Immature natural killer cell (primary cell): ENCODE results near the gene SLC35A4. TPM values are rescaled to one million over a fixed set of nuclear protein-coding genes. Genes with fewer than 3 reads are reported as not detected.

Source experiments
- DNase-seq, 3 donors: peaks; one replicate each; pipeline ENCODE4 v3.0.0; 2022; ENCODE audit warnings: mixed read lengths in 1 of 3
- H3K27ac Mint-ChIP-seq, 6 donors: one replicate each; pipeline ENCODE4 v1.8.0; 2020; ENCODE audit warnings: mixed read lengths in 6 of 6, mild to moderate bottlenecking in 5 of 6, inconsistent platforms in 4 of 6, moderate library complexity in 3 of 6
- H3K27me3 Mint-ChIP-seq, 3 donors: one replicate each; pipeline ENCODE4 v1.8.0; 2020 to 2021; ENCODE audit warnings: low read depth in 3 of 3, mild to moderate bottlenecking in 3 of 3, mixed read lengths in 3 of 3, moderate library complexity in 3 of 3, inconsistent platforms in 1 of 3
- H3K36me3 Mint-ChIP-seq, 3 donors: one replicate each; pipeline ENCODE4 v1.8.0; 2020; ENCODE audit warnings: mixed read lengths in 3 of 3, inconsistent platforms in 2 of 3, mild to moderate bottlenecking in 2 of 3
- H3K4me1 Mint-ChIP-seq, 2 donors: one replicate each; pipeline ENCODE4 v1.8.0; 2020; ENCODE audit warnings: inconsistent platforms in 2 of 2, mild to moderate bottlenecking in 2 of 2, mixed read lengths in 2 of 2, moderate library complexity in 1 of 2
- H3K4me3 Mint-ChIP-seq, 5 donors: one replicate each; pipeline ENCODE4 v1.8.0; 2020; ENCODE audit warnings: mild to moderate bottlenecking in 5 of 5, mixed read lengths in 5 of 5, inconsistent platforms in 3 of 5, moderate library complexity in 3 of 5
- H3K9me3 Mint-ChIP-seq, 6 donors: one replicate each; pipeline ENCODE4 v1.8.0; 2020; ENCODE audit warnings: mild to moderate bottlenecking in 6 of 6, mixed read lengths in 6 of 6, inconsistent platforms in 4 of 6, moderate library complexity in 3 of 6
- polyA plus RNA-seq, 3 donors: library from polyadenylated mRNA; unstranded; fragments of 300-500 nt; fragmentation: Illumina TruSeq; gene quantifications; one replicate each; pipeline ENCODE4 v1.2.3, GENCODE V29; 2021

Gene SLC35A4
- polyA plus RNA-seq, 3 donors from 2014 or later, result 73.3 to 134 (median 131) TPM

- Mint-ChIP-seq H3K27me3 (peaks cover 7 to 23% (median 15%) of the 10 kb centered on the region in 3 donors), H3K36me3 (peaks cover 4 to 16% (median 10%) of the 10 kb centered on the region in 3 donors), H3K9me3 (no peaks in the 10 kb centered on the region), H3K27ac (peak overlapping the region; percentile 32 to 94 (median 60)), H3K4me1 (peaks cover 56% of the 10 kb centered on the region in 2 donors), H3K4me3 (no peak overlapping the region)
- no peak for DNase-seq
Measured at GRCh38 chr5:140550147-140551079, 14.2 kb upstream of the SLC35A4 start.

- H3K27ac Mint-ChIP-seq, result peak overlapping the region in 1 of 6 donors; percentile 57
- peaks cover 4 to 16% (median 10%) of the 10 kb centered on the region in 3 donors for H3K36me3 Mint-ChIP-seq
- peaks cover 67 to 70% of the 10 kb centered on the region in 2 donors for H3K4me1 Mint-ChIP-seq
- no peak for DNase-seq
- H3K27me3 Mint-ChIP-seq, result peaks cover 3 to 21% (median 11%) of the 10 kb centered on the region in 3 donors
- H3K9me3 Mint-ChIP-seq, result no peaks in the 10 kb centered on the region
- H3K4me3 Mint-ChIP-seq, result no peak overlapping the region
Measured at GRCh38 chr5:140551872-140552271, 12.8 kb upstream of the SLC35A4 start.

GRCh38 chr5:140553657-140554056, 11.0 kb upstream of the SLC35A4 start:
- DNase-seq, result no peak
- Mint-ChIP-seq H3K27me3 (peaks cover 9 to 21% (median 10%) of the 10 kb centered on the region in 3 donors), H3K9me3 (no peaks in the 10 kb centered on the region), H3K4me1 (peaks cover 64 to 65% of the 10 kb centered on the region in 2 donors), H3K27ac (peak overlapping the region; percentile 21 to 88 (median 60)), H3K4me3 (no peak overlapping the region), H3K36me3 (peaks cover 4 to 16% (median 10%) of the 10 kb centered on the region in 3 donors)

GRCh38 chr5:140554454-140554853, 10.2 kb upstream of the SLC35A4 start:
- no peak for DNase-seq
- Mint-ChIP-seq H3K4me1 (peaks cover 57 to 58% of the 10 kb centered on the region in 2 donors), H3K27ac (peak overlapping the region; percentile 3 to 88 (median 51)), H3K4me3 (peak overlapping the region in 1 of 5 donors; percentile 21), H3K27me3 (peaks cover 5 to 14% (median 9%) of the 10 kb centered on the region in 3 donors), H3K36me3 (peaks cover 4 to 16% (median 10%) of the 10 kb centered on the region in 3 donors), H3K9me3 (no peaks in the 10 kb centered on the region)

- no peak for DNase-seq
- Mint-ChIP-seq H3K36me3 (peaks cover 1 to 10% (median 4%) of the 10 kb centered on the region in 3 donors), H3K27ac (peak overlapping the region; percentile 88 to 99 (median 96)), H3K4me1 (peaks cover 50 to 52% of the 10 kb centered on the region in 2 donors), H3K9me3 (no peaks in the 10 kb centered on the region), H3K27me3 (peaks cover 6 to 12% (median 10%) of the 10 kb centered on the region in 3 donors), H3K4me3 (peak overlapping the region; percentile 83 to 94 (median 90))
Measured at GRCh38 chr5:140555747-140556312, 8.8 kb upstream of the SLC35A4 start.

GRCh38 chr5:140556438-140556837, 8.2 kb upstream of the SLC35A4 start:
- peaks cover 49 to 52% of the 10 kb centered on the region in 2 donors for H3K4me1 Mint-ChIP-seq
- peaks cover 6 to 12% (median 8%) of the 10 kb centered on the region in 3 donors for H3K27me3 Mint-ChIP-seq
- no peaks in the 10 kb centered on the region for H3K9me3 Mint-ChIP-seq
- peak; percentile 47 to 48 (median 47) for DNase-seq
- peak overlapping the region; percentile 88 to 99 (median 96) for H3K27ac Mint-ChIP-seq
- H3K36me3 Mint-ChIP-seq, result peaks cover 4 to 5% (median 4%) of the 10 kb centered on the region in 3 donors
- H3K4me3 Mint-ChIP-seq, result peak overlapping the region; percentile 83 to 94 (median 90)

- peaks cover 6 to 12% (median 8%) of the 10 kb centered on the region in 3 donors for H3K27me3 Mint-ChIP-seq
- DNase-seq, result peak; percentile 89 to 90 (median 89)
Measured at GRCh38 chr5:140557136-140557805, 7.4 kb upstream of the SLC35A4 start, which contains the start of gene SRA1. SRA1 (minus strand) TSS chr5:140557473; CDS start chr5:140557452, 21 bp downstream.

GRCh38 chr5:140557965-140558364, 6.7 kb upstream of the SLC35A4 start:
- H3K9me3 Mint-ChIP-seq, result no peaks in the 10 kb centered on the region
- H3K36me3 Mint-ChIP-seq, result peaks cover 4% of the 10 kb centered on the region in 3 donors
- H3K4me1 Mint-ChIP-seq, result peaks cover 49 to 55% of the 10 kb centered on the region in 2 donors
- peak overlapping the region; percentile 88 to 99 (median 96) for H3K27ac Mint-ChIP-seq
- no peak for DNase-seq
- H3K4me3 Mint-ChIP-seq, result peak overlapping the region; percentile 83 to 94 (median 90)
- H3K27me3 Mint-ChIP-seq, result peaks cover 6 to 14% (median 8%) of the 10 kb centered on the region in 3 donors

More at GRCh38 chr5:140557136-140557805, 7.4 kb upstream of the SLC35A4 start, which contains the start of gene SRA1:
- Mint-ChIP-seq H3K4me1 (peaks cover 49 to 52% of the 10 kb centered on the region in 2 donors), H3K9me3 (no peaks in the 10 kb centered on the region), H3K36me3 (peaks cover 4% of the 10 kb centered on the region in 3 donors), H3K4me3 (peak within 1 kb of the TSS; percentile 83 to 94 (median 90)), H3K27ac (peak within 1 kb of the TSS; percentile 88 to 99 (median 96))

GRCh38 chr5:140558542-140558941, 6.1 kb upstream of the SLC35A4 start:
- peaks cover 47 to 55% of the 10 kb centered on the region in 2 donors for H3K4me1 Mint-ChIP-seq
- no peak for DNase-seq
- H3K9me3 Mint-ChIP-seq, result no peaks in the 10 kb centered on the region
- peak overlapping the region in 5 of 6 donors; percentile 88 to 99 (median 95) for H3K27ac Mint-ChIP-seq
- H3K36me3 Mint-ChIP-seq, result peaks cover 4% of the 10 kb centered on the region in 3 donors
- peaks cover 6 to 12% (median 8%) of the 10 kb centered on the region in 3 donors for H3K27me3 Mint-ChIP-seq
- peak overlapping the region in 2 of 5 donors; percentile 31 to 94 for H3K4me3 Mint-ChIP-seq

- H3K36me3 Mint-ChIP-seq, result peaks cover 0 to 4% (median 0%) of the 10 kb centered on the region in 3 donors
Measured at GRCh38 chr5:140560227-140560626, 4.4 kb upstream of the SLC35A4 start.

GRCh38 chr5:140561753-140562523, 2.7 kb upstream of the SLC35A4 start:
- DNase-seq, result no peak
- H3K4me1 Mint-ChIP-seq, result peaks cover 43 to 55% of the 10 kb centered on the region in 2 donors
- peaks cover 15 to 18% (median 16%) of the 10 kb centered on the region in 3 donors for H3K27me3 Mint-ChIP-seq
- peaks cover 0 to 8% (median 3%) of the 10 kb centered on the region in 3 donors for H3K36me3 Mint-ChIP-seq
- peak overlapping the region in 1 of 5 donors; percentile 94 for H3K4me3 Mint-ChIP-seq
- no peaks in the 10 kb centered on the region for H3K9me3 Mint-ChIP-seq
- peak overlapping the region in 1 of 6 donors; percentile 99 for H3K27ac Mint-ChIP-seq

More at GRCh38 chr5:140560227-140560626, 4.4 kb upstream of the SLC35A4 start:
- Mint-ChIP-seq H3K27me3 (peaks cover 15 to 18% (median 16%) of the 10 kb centered on the region in 3 donors), H3K4me3 (no peak overlapping the region), H3K4me1 (peaks cover 48 to 58% of the 10 kb centered on the region in 2 donors), H3K27ac (no peak overlapping the region), H3K9me3 (no peaks in the 10 kb centered on the region)
- DNase-seq, result no peak

- peak overlapping the region; percentile 88 to 94 (median 93) for H3K4me3 Mint-ChIP-seq
- H3K9me3 Mint-ChIP-seq, result no peaks in the 10 kb centered on the region
- peaks cover 9 to 14% (median 11%) of the 10 kb centered on the region in 3 donors for H3K27me3 Mint-ChIP-seq
- peaks cover 0 to 8% (median 3%) of the 10 kb centered on the region in 3 donors for H3K36me3 Mint-ChIP-seq
- DNase-seq, result no peak
- peak overlapping the region; percentile 94 to 99 (median 97) for H3K27ac Mint-ChIP-seq
- H3K4me1 Mint-ChIP-seq, result peaks cover 35 to 59% of the 10 kb centered on the region in 2 donors
Measured at GRCh38 chr5:140563596-140563995, 1.0 kb upstream of the SLC35A4 start.
